22Rv1 (cell line): Measurements from ENCODE around the gene TMEM183A.

Experiments used
- CTCF ChIP-seq: fragments of 450-650 bp; IDR thresholded peaks from 2 replicates; pipeline ENCODE4 v1.5.1; 2017; ENCODE audit warnings: mild to moderate bottlenecking
- ZFX ChIP-seq: fragments of 450-650 bp; IDR thresholded peaks from 2 replicates; pipeline ENCODE4 v1.6.1; 2017; ENCODE audit warnings: antibody characterized with exemption, borderline replicate concordance

DNA sequence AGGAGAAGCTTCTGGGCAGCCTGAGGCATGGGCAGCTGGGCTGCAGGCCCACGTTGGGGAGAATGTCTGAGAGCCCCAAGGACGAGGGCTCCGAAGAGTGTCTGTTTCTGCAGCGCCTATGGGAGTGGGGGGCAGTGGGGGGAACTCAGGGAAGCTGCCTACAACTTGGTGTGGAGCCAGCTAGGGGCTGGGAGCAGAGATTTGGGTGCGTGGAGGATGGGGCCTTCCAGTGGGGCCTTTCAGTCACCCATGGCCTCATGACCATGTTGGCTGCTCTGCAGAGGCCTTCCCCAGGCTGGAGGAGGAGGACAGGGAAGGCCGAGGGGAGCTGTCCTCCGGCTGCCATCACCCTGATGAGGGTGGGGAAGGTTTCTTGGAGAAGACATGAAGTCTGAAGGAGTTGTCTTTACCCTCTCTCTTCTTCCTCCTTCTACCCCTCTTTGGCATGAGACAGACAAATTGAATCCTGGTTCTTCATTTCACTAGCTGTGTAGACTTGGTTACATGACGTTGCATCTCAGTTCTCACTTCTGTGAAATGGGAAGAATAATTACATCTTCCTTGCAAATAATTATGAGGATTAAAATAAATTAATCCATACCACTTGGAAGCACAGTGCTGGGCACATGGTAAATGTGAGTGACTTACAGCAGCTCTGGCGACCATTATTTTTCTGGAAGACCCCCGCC lies 27.4 kb downstream of the TMEM183A start:
- no peak for TF ChIP-seq CTCF
- TF ChIP-seq ZFX = no peak
